DOHH2 (cell line): ENCODE results near the gene DMRT1.

ENCODE experiments used
- H3F3A ChIP-seq: fragments of 200-600 bp; sonication (generic), shearing (Covaris generic); 2 replicates; pipeline ENCODE4 v1.6.0; 2016; ENCODE audit warnings: antibody characterized with exemption, mild to moderate bottlenecking; ENCODE audit not compliant: control insufficient read depth, insufficient read depth
- H3K27ac ChIP-seq: fragments of 200-600 bp; sonication (generic); 2 replicates; pipeline ENCODE4 v1.5.1; 2014; ENCODE audit warnings: low read depth, mild to moderate bottlenecking, low read length, moderate library complexity
- H3K27me3 ChIP-seq: fragments of 200-600 bp; sonication (generic); 2 replicates; pipeline ENCODE4 v1.6.1; 2014; ENCODE audit warnings: mild to moderate bottlenecking, low read length, mixed read lengths; ENCODE audit not compliant: control insufficient read depth
- H3K36me3 ChIP-seq: fragments of 200-600 bp; sonication (generic); 2 replicates; pipeline ENCODE4 v1.6.1; 2014; ENCODE audit warnings: mild to moderate bottlenecking, low read length, moderate library complexity, mixed read lengths; ENCODE audit not compliant: control insufficient read depth
- H3K4me1 ChIP-seq: fragments of 200-600 bp; sonication (generic); 2 replicates; pipeline ENCODE4 v1.6.1; 2014; ENCODE audit warnings: mild to moderate bottlenecking, low read length, mixed read lengths; ENCODE audit not compliant: control insufficient read depth
- H3K4me2 ChIP-seq: fragments of 200-600 bp; sonication (generic); 2 replicates; pipeline ENCODE4 v1.6.0; 2014; ENCODE audit warnings: mild to moderate bottlenecking, low read length, moderate library complexity
- H3K4me3 ChIP-seq: fragments of 200-600 bp; sonication (generic); 2 replicates; pipeline ENCODE4 v1.5.1; 2014; ENCODE audit warnings: mild to moderate bottlenecking, low read length, mixed read lengths
- H3K79me2 ChIP-seq: fragments of 200-600 bp; sonication (generic); 2 replicates; pipeline ENCODE4 v1.6.1; 2014; ENCODE audit warnings: mild to moderate bottlenecking, low read length, mixed read lengths; ENCODE audit not compliant: control insufficient read depth
- H3K9me2 ChIP-seq: fragments of 200-600 bp; sonication (generic); replicated peaks from 2 replicates; pipeline ENCODE4 v1.6.1; 2014; ENCODE audit warnings: mild to moderate bottlenecking, low read length, mixed read lengths; ENCODE audit not compliant: control insufficient read depth
- H3K9me3 ChIP-seq: fragments of 200-600 bp; sonication (generic); 2 replicates; pipeline ENCODE4 v1.6.1; 2014; ENCODE audit warnings: antibody characterized with exemption, low read length, mixed read lengths; ENCODE audit not compliant: control insufficient read depth, insufficient read depth
- H4K20me1 ChIP-seq: fragments of 200-600 bp; sonication (generic); 2 replicates; pipeline ENCODE4 v1.6.0; 2014; ENCODE audit warnings: low read depth, mild to moderate bottlenecking, antibody characterized with exemption, low read length, moderate library complexity; ENCODE audit not compliant: control insufficient read depth, insufficient read depth
- CTCF ChIP-seq: fragments of 200-600 bp; sonication (generic); IDR thresholded peaks from one replicate; pipeline ENCODE4 v1.5.1; 2014; ENCODE audit warnings: antibody characterized with exemption, mild to moderate bottlenecking, low read depth, low read length; ENCODE audit not compliant: poor library complexity, severe bottlenecking
- EZH2phosphoT487 ChIP-seq: fragments of 200-600 bp; sonication (generic); IDR thresholded peaks from 2 replicates; pipeline ENCODE4 v1.6.1; 2017; ENCODE audit warnings: borderline replicate concordance, mild to moderate bottlenecking, antibody characterized with exemption, low read length, moderate library complexity, mixed read lengths

The DMRT1 gene

GRCh38 chr9:804026-804425 is 37.5 kb upstream of the DMRT1 start:
- Histone ChIP-seq H3K27me3 (peaks cover 5% of the 10 kb centered on the region; the same call in 1 of the 2 replicates), H3K9me3 (no peaks in the 10 kb centered on the region), H3K4me2 (no peak overlapping the region), H3F3A (no peaks in the 10 kb centered on the region), H3K36me3 (no peaks in the 10 kb centered on the region), H3K9me2 (no peaks in the 10 kb centered on the region), H3K4me3 (no peak overlapping the region), H4K20me1 (no peaks in the 10 kb centered on the region), H3K27ac (no peak overlapping the region), H3K4me1 (no peaks in the 10 kb centered on the region), H3K79me2 (no peaks in the 10 kb centered on the region)
- TF ChIP-seq CTCF: no peak
- no peak for TF ChIP-seq EZH2phosphoT487

GRCh38 chr9:805151-805550 is 36.3 kb upstream of the DMRT1 start:
- TF ChIP-seq CTCF (no peak), EZH2phosphoT487 (no peak)
- H3K9me3 ChIP-seq: no peaks in the 10 kb centered on the region
- no peaks in the 10 kb centered on the region for H3K79me2 ChIP-seq
- H3F3A ChIP-seq: 0 out of 2 replicates have a peak, but pooled peaks cover 3% of the 10 kb centered on the region
- no peak overlapping the region for H3K4me3 ChIP-seq
- no peaks in the 10 kb centered on the region for H3K36me3 ChIP-seq
- H4K20me1 ChIP-seq: no peaks in the 10 kb centered on the region
- no peaks in the 10 kb centered on the region for H3K9me2 ChIP-seq
- H3K27ac ChIP-seq: no peak overlapping the region
- H3K4me2 ChIP-seq: no peak overlapping the region
- no peaks in the 10 kb centered on the region for H3K4me1 ChIP-seq
- H3K27me3 ChIP-seq: peaks cover 5% of the 10 kb centered on the region; the same call in 1 of the 2 replicates

GRCh38 chr9:806285-807156 is 35.0 kb upstream of the DMRT1 start:
- no peaks in the 10 kb centered on the region for H3K9me2 ChIP-seq
- TF ChIP-seq CTCF: peak; percentile 74
- TF ChIP-seq EZH2phosphoT487: no peak
- H3K27me3 ChIP-seq: peaks cover 5% of the 10 kb centered on the region; the same call in 1 of the 2 replicates
- H4K20me1 ChIP-seq: no peaks in the 10 kb centered on the region
- H3K27ac ChIP-seq: no peak overlapping the region
- no peak overlapping the region for H3K4me3 ChIP-seq
- H3K36me3 ChIP-seq: no peaks in the 10 kb centered on the region
- 0 out of 2 replicates have a peak, but pooled peaks cover 3% of the 10 kb centered on the region for H3F3A ChIP-seq
- no peaks in the 10 kb centered on the region for H3K9me3 ChIP-seq
- H3K79me2 ChIP-seq: no peaks in the 10 kb centered on the region
- no peak overlapping the region; the same call in 1 of the 2 replicates for H3K4me2 ChIP-seq
- H3K4me1 ChIP-seq: no peaks in the 10 kb centered on the region
